Suprapubic skin (tissue), 3 donors: Measurements from ENCODE around the gene TNFAIP2.

ENCODE experiments used
- POLR2A ChIP-seq, 2 donors: fragments of 450-650 bp; IDR thresholded peaks; one replicate each; pipeline ENCODE4 v1.6.1; 2017; ENCODE audit warnings: antibody characterized with exemption in 2 of 2, mild to moderate bottlenecking in 2 of 2, moderate library complexity in 2 of 2
- TF ChIP-seq, protein P1 (sequence below), 2 donors: fragments of 200-600 bp in 1 of 2; fragments of 450-650 bp in 1 of 2; sonication (generic) in 1 of 2; IDR thresholded peaks; one replicate each; pipeline ENCODE4 v1.5.1; 2016 to 2019; ENCODE audit warnings: antibody characterized with exemption in 2 of 2, mild to moderate bottlenecking in 1 of 2, moderate library complexity in 1 of 2

DNA sequence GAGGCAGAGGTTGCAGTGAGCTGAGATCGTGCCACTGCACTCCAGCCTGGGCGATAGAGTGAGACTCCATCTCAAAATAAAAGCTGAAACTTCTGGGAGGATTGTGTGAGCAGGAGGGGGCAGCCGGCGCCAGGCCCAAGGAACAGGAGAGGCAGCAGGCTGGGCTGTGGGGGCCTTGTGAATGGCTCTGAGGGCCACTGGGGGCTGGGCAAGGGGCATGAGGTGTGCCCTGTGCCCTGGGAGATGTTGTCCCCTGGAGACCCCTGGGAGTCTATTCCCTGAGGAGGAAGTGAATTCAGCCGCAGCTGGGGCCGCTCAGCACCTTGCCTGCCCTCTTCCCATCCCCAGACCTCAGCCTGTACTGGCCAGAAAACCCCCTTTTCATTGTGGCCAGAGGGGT is 34.3 kb upstream of the TNFAIP2 start:
- TF ChIP-seq, protein P1, sequence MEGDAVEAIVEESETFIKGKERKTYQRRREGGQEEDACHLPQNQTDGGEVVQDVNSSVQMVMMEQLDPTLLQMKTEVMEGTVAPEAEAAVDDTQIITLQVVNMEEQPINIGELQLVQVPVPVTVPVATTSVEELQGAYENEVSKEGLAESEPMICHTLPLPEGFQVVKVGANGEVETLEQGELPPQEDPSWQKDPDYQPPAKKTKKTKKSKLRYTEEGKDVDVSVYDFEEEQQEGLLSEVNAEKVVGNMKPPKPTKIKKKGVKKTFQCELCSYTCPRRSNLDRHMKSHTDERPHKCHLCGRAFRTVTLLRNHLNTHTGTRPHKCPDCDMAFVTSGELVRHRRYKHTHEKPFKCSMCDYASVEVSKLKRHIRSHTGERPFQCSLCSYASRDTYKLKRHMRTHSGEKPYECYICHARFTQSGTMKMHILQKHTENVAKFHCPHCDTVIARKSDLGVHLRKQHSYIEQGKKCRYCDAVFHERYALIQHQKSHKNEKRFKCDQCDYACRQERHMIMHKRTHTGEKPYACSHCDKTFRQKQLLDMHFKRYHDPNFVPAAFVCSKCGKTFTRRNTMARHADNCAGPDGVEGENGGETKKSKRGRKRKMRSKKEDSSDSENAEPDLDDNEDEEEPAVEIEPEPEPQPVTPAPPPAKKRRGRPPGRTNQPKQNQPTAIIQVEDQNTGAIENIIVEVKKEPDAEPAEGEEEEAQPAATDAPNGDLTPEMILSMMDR (IDR thresholded peaks at IDR 0.05): no peak
- TF ChIP-seq POLR2A (IDR thresholded peaks at IDR 0.05): no peak
